ENCODE results near the gene SH3RF1.
A peak's percentile ranks its signal among the peaks of the same experiment; 100 is the strongest.

Gene SH3RF1

DNA sequence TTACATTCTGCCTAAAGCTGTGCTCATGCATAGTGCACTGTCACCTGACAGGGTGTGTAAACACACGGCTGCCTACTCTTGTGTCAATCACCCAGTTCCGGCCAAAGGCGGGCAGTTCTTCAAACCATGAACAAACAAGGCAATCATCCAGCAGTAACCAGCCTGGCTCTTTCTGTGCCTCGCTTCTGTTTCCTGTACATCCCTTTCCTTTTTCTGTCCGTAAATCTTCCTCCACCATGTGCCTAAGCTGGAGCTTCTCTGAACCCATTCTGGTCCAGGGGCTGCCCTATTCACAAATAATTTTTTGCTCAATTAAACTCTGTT is 199.9 kb downstream of the SH3RF1 start:
- DNase-seq (ENCODE audit: low spot score) = no peak

DNA sequence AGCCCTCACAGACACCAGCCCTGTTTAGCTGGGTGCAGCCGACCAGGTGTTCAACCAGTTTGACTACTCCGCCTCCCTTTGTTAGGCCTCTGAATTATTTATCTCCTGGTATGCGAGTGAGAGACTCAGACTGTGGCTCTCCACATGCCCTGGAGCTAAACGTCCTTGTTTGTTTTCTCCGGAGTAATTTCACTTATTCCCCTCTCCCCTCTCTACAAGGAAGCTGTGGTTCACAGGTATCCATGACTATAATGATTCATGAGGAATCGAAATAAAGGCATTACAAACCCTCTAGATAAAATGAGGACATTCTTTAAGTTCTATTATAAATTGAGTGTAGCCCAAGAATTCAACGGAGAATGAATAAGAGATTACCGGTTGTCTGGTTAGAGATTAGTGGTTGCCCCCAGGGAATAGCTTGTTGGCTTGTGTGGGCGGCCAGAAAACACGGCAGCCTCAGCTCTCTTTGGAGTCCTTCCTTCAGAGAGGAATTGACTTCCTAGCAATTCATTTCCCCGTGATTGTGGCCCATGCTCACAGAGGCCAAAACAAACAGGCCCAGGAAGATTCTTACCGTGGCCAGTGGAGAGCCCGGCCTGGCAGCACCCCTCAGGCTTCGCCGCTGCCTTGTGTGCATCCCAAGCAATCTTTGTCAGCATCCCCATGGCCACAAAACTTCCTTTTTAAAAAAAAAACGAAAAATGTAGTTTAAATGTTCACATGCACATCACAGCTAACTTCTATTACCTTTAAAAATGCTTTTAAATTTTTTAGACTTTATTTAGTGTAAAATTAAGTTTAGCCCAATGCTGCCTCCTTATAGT is 200.5 kb downstream of the SH3RF1 start:
- peak; percentile 38 for DNase-seq (ENCODE audit: low spot score)

DNA sequence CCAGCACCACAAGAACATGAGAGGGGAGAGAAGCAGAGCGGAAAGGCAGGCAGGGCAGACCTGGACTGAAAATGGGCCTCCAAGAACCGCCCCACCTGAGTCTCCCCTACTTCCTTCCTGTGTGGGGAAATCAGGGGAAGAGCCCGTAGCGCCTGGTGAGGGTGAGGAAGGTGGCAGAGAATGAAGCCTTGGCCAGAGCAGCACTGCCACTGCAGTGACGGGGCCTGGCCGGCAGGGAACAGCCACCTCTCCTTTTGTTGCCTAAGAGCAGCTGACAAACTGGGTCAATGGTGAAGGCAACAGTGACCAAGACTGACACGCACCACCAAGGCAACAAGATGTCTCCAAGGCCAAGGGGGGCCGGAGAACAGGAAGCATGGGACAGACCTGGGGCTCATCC is 202.3 kb downstream of the SH3RF1 start:
- no peak for DNase-seq (ENCODE audit: low spot score)

DNA sequence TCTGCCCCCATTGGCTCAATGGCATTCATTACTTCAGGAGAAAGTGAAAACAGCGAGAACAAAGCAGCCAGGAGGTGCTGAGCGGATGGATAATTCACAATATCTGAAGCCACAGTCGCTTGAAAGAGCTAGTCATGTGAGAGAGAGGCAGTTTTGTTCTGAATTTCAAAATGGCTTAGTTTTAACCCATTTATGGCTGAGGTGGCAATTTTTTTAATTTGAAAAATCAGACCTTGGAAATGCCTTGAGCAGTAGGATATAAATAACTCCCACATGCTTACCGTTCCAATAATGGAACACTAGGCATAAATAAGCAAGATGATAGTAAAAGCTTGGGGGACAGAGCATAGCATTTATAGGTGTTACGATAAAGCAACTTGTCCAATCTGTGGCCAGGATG is 203.8 kb downstream of the SH3RF1 start:
- DNase-seq (ENCODE audit: low spot score) = no peak

DNA sequence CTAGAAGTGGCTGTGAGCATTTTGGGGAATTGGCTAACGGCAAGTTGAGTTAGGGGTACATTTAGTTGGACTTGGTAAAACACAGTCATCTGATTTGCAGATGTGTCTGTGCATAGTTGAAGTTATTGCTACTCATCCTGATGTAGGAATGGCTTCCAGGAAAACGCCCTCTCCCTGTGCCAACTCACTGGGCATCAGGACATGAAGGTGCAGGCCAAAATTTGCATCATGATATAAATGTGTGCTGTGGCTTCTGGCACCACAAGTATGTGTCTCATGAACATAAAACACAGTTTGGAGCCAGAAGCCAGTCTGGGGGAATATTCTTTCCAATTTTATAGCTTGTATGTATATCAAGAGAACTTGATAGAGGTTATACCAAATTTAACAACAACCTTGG is 206.5 kb downstream of the SH3RF1 start:
- no peak for DNase-seq (ENCODE audit: low spot score)

DNA sequence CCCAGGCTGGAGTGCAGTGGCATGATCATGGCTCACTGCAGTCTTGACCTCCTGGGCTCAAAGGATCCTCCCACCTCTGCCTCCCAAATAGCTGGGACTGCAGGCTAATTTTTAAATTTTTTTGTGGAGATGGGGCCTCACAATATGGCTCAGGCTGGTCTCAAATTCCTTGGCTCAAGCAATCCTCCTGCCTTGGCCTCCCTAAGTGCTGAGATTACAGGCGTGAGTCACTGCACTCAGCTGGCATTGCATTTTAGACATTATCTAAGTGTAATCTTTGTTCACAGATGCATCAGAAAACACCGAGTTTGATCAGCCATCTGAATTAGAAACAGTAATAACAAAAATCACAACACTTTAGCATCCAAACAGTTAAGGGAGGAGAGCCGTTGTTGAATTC is 207.3 kb downstream of the SH3RF1 start:
- no peak for DNase-seq (ENCODE audit: low spot score)

DNA sequence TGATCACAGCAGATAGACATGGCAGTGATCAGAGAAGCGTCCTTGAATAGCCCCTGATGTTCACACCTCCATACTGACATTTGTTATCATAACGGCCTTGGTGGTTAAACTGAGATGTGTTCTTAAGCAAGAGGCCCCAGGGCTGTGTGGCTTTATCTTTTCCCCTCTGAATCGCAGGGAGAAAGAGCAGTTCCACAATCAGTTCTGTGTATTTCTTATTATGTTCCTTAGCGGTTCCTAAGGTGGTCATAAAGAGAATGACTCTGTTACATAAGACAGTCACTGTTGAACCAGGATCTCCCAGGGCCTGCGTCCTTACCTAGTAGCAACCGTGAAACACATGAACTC is 207.9 kb downstream of the SH3RF1 start:
- DNase-seq (ENCODE audit: low spot score) = no peak

DNA sequence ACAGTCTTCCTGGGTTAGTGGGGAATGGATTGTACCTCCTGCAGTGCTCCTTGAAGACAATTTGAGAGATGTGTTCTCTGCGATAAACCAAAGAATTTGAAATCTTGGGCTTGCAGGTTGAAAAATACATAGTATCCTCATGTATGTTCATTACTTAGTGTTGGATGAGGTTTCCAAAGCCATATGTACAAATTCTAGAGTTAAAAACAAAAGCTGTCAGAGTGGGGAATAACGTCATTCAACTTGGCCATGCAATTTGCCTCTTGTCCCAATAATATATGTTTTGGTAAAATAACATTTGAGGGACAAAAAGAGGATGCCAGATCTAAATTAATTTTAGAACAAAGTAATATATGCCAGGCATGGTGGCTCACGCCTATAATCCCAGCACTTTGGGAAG is 209.4 kb downstream of the SH3RF1 start:
- DNase-seq (ENCODE audit: low spot score) = no peak

DNA sequence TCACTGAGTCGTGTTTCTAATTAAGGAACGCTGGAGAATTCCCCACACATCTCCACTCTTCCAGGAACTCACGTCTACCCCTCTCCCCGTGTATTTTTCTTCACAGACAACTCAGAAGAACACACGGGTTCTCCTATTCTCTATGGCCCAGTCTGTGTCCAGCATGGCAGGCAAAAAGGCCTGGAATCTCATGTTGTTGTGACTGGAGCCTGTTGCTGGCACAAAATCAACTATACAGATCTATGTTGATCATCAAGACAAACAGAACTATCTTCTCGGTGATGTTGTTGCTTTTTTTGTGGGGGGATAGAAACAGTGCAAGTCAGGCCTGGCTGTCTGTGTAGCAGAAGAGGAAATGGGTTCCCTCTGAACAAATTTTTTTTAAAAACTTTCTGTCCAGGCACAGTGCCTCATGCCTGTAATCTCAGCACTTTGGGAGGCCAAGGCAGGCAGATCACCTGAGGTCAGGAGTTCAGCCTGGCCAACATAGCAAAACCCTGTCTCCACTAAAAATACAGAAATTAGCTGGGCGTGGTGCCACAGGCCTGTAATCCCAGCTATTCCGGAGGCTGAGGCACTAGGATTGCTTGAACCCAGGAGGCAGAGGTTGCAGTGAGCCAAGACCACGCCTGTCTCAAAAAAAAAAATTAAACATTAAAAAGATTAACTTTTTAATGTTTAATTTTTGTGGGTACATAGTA is 210.2 kb downstream of the SH3RF1 start:
- no peak for DNase-seq (ENCODE audit: low spot score)

DNA sequence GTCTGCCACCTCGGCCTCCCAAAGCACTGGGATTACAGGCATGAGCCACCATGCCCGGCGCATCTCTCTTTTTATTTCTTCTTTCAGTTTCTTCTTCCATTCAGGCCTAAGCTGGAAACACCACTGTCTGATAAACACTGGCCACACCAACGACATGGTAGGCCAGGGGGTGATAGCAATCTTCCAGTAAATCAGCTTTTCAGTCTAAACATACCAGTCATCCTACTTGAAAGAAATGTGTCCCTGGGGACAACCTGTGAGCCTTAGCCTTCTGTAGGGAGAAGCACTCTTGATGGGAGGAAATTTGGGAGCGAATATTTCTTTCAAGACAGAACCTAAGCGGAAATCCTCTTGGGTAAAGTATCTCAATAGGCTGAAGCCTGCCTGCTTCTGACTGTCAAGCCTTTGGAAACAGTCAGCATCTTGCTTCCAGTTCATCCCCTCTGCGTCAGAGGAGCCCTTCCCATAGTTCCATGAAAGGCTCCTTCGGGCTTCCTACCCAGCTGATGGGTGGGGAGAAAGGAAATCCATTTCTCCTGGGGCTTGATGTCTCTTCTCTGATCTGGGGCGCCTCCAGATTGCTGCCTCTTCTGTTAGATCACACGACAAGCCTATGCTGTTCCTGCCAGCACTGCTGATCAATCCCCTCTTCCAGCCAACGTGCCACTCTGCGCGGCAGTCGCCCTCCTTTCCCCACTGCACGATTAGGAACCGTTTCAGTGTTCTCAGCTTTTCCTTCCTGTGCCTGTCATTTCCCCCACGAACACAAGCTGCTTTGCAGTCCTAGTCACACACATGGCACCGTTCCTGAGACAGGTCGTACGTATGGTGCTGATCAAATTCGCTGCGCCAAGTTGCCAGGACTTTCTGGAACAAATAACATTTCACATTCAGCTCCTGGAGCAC is 211.2 kb downstream of the SH3RF1 start:
- DNase-seq (ENCODE audit: low spot score) = peak; percentile 59

DNA sequence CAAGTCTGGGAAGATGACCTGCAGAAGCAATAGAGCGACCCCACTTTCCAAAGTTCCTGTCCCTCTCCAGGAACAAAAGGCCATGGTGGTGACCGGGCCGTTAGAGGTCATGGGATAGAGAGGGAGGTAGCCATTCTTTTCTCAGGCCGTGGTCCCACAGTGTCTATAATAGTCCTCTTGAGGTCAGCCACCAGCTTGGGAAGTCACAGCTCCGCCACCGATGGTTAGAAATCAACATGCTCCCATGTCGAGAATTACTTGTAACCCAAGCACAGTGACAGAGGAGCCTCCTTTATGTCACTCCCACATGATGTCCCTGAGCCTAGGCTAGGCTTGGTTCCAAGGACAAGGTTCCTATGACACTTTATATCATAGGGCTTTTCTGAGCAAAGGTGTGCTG is 212.4 kb downstream of the SH3RF1 start:
- no peak for DNase-seq (ENCODE audit: low spot score)

DNA sequence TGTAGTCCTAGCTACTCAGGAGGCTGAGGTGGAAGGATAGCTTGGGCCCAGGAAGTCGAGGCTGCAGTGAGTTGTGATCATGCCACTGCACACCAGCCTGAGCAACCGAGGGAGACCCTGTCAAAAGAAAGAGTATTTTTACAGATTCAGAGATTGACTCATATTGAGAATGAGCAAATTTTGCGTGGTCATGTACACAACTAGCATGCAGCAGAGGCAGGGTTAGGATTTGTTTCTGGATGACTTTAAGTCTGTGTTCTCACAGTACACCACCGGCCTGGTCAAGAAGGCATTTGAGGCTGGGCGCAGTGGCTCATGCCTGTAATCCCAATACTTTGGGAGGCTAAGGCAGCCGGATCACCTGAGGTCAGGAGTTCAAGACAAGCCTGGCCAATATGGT is 215.9 kb downstream of the SH3RF1 start:
- DNase-seq (ENCODE audit: low spot score) = no peak

DNA sequence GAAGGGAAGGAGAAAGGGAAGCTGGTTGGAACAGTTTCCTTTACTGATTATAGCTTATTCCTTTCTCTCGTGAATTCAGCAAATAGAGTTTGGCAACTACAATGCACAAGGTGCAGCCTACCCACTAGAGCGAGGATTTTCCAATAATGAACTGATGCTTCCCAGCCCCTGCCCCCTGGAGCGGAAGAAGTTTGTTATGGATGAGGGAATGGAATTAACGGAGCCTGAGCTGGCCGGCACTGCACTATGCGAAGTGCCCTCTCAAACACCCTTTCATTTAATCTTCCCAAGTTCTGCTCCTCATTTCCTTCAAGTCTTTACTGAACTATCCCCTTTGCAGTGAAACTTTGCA is 218.2 kb downstream of the SH3RF1 start:
- DNase-seq (ENCODE audit: low spot score) = no peak

DNA sequence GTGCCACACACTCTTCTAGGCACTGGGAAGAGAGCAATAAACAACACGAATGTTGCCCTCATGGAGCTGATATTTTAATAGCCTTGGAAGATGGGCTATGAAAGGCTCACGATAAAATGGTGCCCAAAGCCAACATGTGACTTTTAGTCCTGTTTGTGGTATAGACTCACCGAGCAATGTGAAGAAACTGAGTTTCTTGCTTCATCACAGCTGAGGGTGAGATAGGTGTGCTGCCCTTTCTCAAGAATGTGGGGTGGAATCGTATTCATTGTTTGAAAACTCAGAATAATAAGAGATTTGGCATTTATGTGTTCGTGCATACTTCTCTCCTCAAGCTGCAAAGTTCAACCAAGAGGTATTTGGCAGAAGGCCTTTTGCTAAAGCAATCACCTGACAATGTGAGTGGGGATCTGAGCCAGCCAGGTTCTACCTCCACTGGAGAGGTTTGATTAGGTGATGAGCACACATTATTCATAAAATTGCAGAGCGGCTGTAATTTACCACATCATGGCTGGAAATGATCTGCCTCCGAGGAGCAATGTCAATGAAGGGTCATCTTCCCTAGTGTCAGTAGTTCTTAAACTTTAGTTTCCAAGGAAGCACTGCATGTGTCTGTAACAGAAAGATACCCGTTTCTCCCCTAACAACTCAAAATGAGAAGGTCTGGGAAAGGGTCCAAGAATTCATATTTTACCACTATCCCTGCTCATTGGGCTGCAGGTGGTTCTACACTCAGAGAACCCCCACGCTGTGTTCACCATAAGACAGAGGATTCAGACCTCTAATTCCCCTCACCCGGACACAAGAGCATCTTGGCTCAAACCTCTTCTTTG is 218.8 kb downstream of the SH3RF1 start:
- no peak for DNase-seq (ENCODE audit: low spot score)

DNA sequence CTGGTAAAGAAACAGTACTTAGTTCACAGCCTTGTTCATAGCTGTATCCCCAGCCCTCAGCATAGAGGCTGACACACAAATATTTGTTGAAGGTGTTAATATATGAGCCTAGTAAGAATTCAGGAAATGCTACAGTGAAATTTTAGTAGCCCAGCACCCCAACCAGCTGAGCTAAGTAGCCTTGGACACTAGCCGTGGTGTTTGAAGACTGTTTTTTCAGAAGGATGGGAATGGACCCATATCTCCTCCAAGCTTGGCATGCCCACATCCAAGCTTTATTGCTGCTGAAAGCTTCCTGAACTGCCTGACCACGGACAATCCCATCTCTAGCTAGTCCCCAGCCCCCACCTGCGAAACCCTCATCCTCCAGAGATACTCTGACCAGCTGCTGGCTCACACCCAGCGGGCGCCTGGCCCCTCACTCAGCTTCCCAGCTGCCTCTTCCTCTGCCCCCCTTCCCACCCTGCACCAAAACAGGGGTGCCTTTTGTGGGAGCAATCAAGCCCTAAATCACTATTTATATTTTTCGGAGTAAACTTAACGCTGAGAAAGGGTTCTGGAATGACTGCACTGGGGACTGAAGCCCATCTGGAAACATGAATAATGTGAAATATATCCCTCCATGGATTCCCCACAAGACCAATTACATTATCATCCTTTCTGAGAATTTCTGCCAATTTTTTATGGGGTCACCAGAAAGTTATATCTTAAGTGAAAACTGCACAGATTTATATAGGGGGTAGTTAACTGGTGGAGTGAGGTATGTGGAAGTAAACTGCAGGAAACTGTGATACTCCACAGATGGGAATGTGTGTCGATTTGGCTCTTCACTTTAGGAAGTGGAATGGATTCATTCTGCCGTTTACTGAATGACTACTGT is 219.6 kb downstream of the SH3RF1 start:
- no peak for DNase-seq (ENCODE audit: low spot score)

DNA sequence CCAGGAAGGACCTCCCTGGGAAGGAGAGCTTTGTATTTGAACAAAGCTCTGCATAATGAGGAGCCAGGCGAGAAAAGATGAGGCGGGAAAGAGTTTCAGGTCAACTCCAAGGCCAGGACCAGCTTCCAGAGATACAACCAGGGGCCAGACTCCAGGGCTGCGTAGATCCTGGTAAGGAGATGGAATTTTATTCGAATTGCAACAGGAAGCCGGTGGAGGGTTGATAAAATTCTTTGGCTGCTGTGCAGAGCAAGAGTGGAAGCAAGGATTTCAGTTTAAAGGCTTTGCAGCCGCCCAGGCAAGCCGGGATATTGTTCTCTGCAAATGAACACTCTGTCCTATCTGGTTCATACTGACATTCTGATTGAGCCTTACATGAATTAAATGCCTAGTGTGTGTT is 220.5 kb downstream of the SH3RF1 start:
- no peak for DNase-seq (ENCODE audit: low spot score)

DNA sequence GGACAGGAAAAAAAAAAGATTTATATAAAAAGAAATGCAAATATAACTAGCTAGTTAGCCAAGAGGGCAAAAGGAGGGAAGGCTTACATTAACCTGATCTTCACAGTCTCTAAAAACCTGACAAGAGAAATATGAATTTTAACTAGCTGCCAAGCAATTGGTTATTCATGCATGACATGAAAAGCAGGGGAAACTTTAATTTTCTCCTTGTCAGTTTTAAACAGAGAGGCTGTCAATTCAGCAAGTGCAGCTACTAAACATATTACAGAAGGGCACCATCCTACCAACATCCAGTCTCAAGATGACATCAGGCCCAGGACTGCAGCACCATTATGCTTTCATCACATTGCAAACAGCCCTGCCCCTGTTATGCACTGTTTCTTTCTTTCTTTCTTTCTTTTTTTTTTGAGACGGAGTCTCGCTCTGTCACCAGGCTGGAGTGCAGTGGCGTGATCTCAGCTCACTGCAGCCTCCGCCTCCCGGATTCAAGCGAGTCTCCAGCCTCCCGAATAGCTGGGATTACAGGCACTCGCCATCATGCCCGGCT is 221.8 kb downstream of the SH3RF1 start:
- DNase-seq (ENCODE audit: low spot score) = no peak

DNA sequence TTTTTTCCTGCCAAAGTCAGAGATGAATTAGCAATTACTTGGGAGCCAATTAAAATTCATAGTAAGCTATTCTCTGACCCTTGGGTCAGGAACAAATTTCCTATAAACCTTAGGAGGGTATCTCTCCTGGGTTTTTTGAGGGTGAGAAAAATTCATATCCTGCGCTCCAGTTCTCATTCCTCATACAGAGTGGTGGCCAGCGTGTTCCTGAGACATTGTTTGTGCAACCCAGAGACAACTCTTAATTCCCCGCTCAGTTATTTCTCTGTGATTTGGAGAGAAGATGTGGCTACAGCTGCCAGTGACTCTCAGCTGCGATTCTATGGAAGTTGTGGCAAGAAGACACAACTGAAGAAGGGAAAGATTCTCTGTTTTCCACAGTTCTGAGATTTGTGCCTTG is 222.8 kb downstream of the SH3RF1 start:
- no peak for DNase-seq (ENCODE audit: low spot score)

DNA sequence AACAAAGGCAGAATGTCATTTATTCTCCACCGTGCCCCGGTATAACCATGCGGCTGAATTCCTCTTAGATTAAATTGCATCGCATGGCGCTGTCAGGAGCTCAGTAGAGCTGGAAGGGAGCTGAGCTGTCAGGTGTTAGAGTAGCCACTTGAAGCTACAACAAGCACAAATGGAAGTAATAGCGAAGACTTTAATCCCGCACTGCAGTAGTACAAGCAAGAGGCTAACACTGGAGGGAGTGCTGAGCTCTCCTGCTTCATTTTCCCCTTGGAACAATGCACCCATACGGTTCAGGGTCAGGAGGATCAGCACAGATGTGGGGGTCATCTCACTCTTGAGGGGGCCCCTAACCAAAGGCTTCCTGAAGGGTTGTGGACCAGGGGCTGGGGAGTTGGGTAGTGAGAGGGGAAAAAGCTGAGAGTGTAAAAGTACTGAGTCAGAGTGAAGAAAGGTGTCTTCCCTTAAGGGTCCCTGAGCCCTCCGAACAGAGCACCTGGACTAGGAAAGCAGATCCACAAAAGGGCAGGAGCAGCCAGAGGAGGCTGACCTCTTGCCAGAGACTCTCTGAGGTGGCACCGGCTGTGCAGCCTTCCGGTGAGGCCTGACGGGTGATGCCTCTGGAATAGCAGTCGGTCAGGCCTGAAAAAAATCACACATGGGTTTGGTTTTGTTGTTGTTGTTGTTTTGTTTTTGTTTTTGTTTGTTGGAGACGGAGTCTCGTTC is 224.7 kb downstream of the SH3RF1 start:
- DNase-seq (ENCODE audit: low spot score) = no peak

Measured in SK-N-DZ (cell line).